ENCODE measurements around the gene SIAH3.

DNA sequence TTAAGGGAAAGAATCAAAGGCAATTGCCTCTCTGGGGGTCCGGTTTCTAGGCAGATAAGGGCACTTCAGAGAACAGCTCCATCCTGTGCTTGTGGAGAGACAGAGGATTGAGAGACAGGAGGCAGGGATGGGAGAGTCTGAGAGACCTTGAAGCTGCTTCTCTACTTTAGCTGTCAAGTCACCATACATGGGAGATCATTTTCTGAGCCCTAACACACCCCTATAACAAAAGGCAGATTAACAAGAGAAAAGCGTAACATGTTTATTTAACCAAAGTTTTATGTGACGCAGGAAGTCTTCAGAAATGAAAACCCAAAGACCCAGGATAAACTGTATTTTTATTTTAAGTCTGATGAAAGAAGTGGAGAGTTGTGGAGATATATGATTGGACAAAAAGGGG is 101.0 kb downstream of the SIAH3 start:
- TF ChIP-seq GABPA (tag; conservative IDR thresholded peaks at IDR 0.05; ENCODE audit: low read depth), result no peak
- TF ChIP-seq, protein P1, sequence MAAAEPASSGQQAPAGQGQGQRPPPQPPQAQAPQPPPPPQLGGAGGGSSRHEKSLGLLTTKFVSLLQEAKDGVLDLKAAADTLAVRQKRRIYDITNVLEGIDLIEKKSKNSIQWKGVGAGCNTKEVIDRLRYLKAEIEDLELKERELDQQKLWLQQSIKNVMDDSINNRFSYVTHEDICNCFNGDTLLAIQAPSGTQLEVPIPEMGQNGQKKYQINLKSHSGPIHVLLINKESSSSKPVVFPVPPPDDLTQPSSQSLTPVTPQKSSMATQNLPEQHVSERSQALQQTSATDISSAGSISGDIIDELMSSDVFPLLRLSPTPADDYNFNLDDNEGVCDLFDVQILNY (CRISPR knock-in tag; IDR thresholded peaks at IDR 0.05), result no peak
- TF ChIP-seq, protein P2, sequence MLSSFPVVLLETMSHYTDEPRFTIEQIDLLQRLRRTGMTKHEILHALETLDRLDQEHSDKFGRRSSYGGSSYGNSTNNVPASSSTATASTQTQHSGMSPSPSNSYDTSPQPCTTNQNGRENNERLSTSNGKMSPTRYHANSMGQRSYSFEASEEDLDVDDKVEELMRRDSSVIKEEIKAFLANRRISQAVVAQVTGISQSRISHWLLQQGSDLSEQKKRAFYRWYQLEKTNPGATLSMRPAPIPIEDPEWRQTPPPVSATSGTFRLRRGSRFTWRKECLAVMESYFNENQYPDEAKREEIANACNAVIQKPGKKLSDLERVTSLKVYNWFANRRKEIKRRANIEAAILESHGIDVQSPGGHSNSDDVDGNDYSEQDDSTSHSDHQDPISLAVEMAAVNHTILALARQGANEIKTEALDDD (IDR thresholded peaks at IDR 0.05), result no peak
